Fibroblast of skin of right quadriceps (primary cell): ENCODE measurements around the gene USP31.
"Not testable (repeated sequence)": the region's sequence is repeated elsewhere in the genome, so short reads cannot be mapped to it uniquely, and the experiment has no call there.

Experiments
- DNase-seq: peaks from one replicate; pipeline ENCODE4 v3.0.0-alpha.2; 2013

USP31 gene

DNA sequence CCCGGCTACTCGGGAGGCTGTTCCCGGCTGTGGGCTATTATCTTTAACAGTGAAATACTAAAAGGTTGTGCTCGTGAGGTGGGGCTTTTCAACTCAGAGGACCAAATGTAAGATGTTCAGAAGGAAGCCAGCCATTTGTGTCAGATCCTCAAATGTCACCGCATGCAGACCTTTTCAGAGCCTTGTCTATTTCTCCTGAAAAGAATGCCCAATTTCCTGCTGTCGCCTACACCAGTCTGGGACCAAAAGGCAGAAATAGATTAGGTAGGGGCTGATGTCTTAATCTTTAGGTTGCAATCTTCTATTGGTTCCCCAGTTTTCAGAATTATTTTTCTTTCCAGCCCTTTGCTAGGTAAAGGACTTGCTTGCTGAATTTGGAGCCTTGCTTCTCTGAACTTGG, 8.9 kb upstream of the USP31 start:
- DNase-seq: no peak

DNA sequence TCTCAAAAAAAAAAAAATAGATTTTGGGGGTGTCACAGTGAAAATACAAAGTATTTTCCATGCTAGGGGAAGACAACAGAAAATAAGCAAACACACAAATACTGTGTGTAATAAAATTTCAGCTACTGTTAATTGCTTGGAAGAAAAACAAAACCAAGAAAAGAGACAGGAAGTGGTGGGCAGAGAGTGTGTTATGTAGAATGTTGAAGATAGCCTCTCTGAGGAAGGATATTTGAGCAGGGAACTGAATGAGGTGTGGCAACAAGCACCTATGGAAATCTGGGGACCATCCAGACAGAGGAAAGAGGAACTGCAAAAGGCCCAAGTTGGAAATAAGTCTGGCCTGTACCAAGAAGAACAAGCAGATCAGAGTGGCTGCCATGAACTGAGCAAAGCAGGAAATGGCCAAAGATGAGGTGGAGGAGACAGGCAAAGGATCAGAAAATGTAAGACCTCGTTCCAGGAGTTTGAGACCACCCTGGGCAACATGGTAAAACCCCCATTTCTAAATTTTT, 7.8 kb upstream of the USP31 start:
- DNase-seq: no peak

DNA sequence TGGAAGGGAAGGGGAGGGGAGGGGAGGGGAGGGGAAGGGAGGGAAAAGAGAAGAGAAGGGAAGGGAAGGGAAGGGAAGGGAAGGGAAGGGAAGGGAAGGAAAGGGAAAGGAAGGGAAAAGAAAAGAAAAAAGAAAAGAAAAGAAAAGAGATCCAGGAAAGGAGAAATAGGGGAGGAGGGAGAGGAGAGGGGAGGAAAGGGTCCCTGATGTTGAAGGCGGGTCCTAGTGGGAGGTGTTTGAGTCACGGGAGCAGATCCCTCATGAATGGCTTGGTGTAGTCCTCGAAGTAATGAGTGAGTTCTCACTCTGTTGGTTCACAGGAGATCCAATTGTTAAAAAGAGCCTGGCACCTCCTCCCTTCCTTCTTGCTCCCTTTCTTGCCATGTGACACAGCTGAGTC, 6.9 kb upstream of the USP31 start:
- DNase-seq: no peak

DNA sequence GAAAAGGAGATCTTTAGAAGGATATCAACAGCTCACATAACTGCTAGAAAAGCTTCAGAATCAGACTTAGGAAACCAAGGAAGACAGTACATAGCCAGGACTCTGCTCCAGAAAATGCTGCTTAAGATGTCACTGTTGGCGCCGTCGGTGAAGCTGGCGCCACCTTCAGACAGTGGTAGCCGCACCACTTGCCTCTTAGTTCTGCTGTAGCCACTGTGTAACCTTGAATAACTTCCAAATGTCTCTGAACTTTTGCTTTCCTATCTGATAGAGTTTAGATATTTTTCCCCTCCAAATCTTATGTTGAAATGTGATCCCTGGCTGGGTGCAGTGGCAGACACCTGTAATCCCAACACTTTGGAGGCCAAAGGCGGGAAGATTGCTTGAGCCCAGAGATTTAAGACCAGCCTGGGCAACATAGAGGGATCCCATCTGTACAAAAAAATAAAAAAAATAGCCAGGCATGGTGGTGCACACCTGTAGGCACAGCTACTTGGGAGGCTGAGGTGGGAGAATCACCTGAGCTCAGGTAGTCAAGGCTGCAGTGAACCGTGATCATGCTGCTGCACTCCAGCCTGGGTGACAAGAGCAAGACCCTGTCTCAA, 6.3 kb upstream of the USP31 start:
- no peak for DNase-seq

DNA sequence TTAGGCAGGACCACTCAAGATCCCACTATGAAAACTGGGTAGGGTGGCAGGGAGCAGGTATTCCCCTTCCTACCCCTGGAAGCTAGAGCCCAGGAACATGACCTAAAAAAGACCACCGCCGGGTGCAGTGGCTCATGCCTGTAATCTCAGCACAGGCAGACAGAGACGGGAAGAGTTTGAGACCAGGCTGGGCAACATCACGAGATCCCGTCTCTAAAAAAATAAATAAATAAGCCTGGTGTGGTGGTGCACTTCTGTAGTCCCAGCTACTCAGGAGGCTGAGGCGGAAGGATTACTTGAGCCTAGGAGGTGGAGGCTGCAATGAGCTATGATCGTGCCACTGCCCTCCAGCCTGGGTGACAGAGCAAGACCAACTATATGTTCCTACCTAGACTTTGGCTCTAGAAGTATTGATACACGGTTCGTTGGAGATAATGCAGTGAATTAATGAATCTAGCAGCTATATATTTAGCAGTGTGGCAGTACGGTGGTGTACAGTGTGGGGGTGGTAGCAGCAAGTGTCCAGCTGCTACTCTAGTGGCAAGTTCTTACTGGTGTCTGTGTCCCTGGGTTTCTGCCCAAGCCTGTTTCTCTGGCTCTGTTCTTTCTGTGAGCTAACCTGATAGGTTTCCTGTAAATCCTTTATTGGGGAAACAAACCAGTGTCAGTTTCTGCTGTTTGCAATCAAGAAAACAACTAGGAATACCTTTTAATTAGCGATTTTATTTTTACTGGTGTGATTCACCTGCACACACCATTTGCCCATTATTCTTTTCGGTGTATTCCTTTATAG, 3.3 kb upstream of the USP31 start:
- no peak for DNase-seq

DNA sequence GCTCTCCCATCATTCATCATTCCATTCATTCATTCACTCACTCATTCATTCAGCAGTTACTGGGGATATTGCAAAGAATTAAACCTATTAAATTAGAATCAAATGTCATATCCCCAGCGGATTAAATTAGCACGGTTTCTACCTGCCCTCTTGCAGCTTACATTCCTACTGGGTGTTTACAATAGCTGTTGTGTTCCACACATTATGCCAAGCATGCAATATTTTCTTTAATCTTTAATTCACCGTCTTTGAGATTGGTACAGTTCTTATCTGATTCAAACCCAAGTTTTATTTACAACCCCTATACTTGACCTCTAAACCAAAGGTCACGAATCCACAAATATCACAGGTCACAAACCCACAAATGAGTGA, 727 bp upstream of the USP31 start:
- no peak for DNase-seq

- DNase-seq: peak; percentile 40
These were observed 562 bp downstream of the USP31 start for GRCh38 chr16:23148513-23149266.

DNA sequence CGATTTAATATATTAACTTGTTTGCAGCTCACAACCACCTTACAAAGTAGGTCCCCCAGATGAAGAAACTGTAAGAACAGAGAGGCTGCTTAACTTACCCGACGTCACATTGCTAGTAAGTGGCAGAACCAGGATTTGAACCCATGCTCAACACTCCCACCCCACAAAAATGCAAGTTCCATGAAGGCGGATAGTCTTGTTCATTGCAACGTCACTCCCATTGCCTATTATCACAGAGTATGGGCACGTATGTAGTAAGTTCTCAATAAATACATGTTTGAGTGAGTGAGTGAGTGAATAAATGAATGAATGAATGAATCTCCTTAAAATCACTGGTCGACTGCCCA, 1.1 kb downstream of the USP31 start:
- DNase-seq: no peak

DNA sequence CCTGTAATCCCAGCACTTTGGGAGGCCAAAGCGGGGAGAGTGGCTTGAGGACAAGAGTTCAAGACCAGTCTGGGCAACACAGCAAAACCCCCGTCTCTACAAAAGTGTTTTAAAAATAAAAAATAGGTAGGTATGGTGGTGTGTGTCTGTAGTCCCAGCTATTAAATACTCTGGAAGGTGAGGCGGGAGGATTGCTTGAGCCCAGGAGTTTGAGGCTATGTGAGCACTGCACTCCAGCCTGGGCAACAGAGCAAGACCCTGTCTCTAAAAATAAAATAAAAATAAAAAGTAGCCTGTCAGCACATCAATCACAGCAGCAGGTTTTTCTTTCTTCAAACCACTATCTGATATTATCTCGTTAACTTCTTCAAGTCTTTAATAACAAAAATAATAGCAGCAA, 1.6 kb downstream of the USP31 start:
- no peak for DNase-seq

DNA sequence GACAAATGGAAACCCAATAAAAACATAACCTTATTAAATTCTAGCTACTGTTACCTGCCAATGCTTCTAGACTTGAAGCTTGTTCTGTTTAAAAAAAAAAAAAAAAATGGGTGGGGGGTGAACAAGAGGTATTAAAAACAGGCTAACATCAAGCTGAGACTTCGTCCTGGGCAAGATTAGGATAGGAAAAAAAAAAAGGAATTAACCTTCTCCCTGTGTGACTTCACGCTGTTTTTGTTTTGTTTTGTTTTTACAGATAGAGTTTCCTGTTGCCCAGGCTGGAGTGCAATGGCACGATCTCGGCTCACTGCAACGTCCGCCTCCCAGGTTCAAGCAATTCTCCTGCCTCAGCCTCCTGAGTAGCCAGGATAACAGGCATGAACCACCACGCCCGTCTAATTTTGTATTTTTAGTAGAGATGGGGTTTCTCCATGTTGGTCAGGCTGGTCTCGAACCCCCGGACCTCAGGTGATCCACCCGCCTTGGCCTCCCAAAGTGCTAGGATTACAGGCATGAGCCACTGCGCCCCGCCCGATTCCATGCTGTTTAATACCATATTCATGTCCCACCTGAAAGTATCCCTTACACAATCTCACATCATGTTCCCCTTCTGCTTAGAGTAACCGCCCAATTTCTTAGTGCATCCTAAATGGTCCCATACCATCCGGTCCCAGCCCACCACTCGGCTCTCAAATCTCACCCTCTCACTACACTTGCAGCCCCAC, 2.2 kb downstream of the USP31 start:
- no peak for DNase-seq

DNA sequence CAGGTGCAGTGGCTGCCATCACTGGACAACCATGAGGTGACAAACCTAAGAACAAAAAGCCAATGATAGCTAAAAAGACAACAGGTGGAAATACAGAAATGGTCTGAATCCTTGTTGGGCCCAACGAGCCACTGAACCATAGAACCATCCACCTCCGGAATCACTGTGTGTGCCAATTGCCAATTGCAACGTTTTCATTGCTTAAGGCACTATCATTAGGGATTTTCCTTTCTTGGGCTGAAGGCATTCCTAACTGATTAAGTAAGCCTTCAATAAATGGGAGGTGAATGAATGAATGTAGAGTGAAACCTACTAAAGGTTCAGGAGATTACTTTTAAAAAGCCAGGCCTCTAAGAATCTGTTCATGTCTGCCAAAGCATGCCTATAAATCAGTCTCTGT, 3.6 kb downstream of the USP31 start:
- DNase-seq: peak; percentile 49

DNA sequence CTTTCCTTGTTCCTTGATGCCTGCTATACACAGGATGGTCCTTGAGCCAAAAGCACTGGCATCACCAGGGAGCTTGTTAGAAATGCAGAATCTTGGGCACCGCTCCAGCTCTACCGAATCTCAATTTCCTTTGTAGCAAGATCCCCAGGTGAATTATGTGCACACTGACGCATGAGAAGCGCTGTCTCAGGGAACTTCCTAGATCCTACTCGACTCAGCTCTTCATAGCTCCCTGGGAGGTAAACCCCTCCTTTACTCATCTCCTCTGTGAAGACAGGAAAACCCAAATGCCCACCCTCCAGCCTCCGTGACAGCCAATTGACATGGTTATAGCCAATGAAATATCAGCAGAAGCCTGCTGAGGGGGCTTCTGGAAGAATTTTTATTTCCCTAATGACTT, 4.1 kb downstream of the USP31 start:
- no peak for DNase-seq

DNA sequence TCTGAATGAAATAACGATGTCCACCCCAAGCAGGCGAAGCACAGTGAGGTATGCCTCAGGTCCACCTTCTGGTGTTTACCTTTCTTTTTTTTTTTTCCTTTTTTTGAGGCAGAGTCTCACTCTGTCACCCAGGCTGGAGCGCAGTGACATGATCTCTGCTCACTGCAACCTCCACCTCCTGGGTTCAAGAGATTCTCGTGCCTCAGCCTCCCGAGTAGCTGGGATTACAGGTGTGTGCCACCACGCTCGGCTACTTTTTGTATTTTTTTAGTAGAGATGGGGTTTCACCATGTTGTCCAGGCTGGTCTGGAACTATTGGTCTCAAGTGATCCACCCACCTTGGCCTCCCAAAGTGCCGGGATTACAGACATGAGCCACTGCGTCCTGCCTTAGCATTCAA, 4.9 kb downstream of the USP31 start:
- not testable (repeated sequence) for DNase-seq

DNA sequence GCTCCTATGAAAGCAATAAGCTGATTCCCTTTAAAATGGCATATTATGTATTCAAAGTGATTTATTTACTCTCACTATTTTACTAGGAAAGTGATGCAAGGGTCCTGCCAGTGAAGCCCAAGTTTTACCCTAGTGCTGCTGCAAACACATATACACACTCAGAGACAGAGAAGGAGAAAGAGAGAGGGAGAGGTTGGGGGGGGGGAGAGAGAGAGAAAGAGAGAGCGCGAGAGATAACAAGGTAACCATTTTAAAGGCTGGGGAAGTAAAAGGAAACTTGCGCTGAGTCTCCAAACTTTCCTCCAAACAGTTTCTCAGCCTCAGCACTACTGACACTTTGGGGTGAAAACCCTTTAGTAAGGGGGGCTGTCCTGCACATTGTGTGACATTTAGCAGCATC, 5.9 kb downstream of the USP31 start:
- DNase-seq: no peak

- DNase-seq: no peak
These were observed 7.1 kb downstream of the USP31 start for GRCh38 chr16:23141959-23142740.

DNA sequence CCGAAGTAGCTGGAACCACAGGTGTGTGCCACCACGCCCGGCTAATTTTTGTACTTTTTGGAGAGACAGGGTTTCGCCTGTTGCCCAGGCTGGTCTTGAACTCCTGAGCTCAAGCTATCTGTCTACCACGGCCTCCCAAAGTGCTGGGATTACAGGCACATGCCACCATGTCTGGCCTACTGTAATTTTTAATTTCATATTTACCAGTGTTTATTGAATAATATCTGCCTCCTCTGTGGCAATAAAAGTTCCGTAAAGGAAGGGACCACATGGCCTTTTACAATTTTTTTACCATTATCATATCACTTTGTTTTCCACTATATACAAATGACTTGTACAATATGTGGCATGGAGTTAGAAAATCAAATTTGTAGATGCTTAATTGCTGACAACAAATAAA, 7.8 kb downstream of the USP31 start:
- DNase-seq: no peak

GRCh38 chr16:23141033-23141432, 8.2 kb downstream of the USP31 start:
- DNase-seq: no peak

DNA sequence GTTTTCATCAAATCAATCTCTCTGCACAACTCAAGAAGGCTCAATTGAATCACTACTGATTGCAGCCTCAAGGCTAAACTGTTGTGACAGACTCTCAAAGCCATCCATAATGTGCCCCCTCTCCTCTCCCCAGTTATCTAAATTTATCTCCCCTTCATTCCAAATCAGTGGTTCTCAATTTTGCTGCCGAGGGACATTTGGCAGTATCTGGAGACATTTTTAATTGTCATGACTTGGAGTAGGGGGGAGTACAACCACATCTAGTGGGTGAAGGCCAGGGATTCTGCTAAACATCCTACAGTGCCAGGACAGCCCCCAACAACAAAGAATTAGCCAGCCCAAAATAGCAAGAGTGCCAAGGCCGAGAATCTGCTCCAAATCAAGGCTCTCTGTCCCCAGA, 9.1 kb downstream of the USP31 start:
- DNase-seq: no peak

GRCh38 chr16:23137818-23138217, 11.4 kb downstream of the USP31 start:
- DNase-seq: no peak

- DNase-seq: no peak
These were observed 12.0 kb downstream of the USP31 start for GRCh38 chr16:23137256-23137655.

- no peak for DNase-seq
These were observed 15.0 kb downstream of the USP31 start for GRCh38 chr16:23134274-23134673.

DNA sequence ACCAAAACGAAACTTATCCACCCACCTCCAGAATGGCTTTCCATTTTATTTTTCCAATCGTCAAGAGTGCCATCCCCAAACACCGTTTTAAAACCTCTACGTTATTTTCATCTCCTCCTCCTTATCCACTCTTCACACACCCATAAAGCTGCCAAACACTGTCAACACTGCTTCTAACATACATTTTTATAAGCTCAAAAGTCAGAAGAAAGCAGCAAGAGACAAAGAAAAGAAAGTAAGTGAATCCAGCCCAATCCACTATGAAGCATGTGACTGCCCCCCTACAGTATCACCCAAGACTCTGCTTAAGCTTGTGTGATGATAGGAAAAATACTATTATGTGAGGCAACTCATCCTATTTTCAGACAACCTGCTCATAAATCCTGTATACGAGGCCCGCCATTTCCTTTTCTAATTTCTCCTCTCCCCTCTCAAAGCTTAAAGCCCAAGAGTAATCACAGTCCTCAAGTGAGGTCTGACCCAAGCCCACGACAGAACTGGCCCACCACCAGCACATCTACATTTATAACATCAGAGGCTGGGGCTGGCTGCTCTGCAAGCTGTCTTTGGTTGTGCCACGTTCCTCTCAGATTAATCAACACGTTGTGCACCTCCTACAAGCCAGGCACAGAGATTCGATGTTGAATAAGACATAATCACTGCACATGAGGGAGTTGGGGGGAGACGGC, 16.3 kb downstream of the USP31 start:
- DNase-seq: peak; percentile 66
